Measurements from ENCODE around the gene CPNE8.

CPNE8 gene

DNA sequence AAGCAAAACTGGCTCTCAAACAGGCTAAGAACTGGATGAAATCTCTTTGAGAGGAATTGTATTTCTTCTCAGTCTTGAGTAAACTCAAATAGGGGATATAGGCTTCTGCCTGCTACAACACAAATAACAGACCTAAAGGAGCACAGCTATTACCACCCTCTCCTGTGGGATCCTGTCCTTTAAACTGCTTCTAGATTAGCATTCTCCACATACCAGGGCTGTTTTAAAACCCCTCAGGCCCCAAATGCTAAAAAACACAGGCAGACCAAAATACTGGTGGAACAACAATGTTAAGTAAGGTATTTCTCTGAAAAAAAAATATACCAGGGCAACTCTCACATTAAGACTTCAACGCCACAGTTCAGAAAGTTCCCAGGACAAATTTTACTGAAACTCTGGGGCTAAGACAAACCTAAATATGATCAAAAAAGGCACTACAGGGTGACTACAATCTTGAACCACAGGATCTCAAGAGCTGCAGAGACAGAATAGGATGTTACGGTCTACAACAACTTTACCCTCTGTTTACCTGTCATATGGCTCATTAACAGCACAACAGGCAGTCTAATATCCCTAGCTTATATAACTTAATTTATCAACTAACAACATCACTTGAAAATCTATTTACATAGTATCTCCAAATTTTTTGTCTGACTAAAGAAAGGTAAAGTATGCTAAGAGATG lies 7.2 kb downstream of the CPNE8 start:
- H3K27me3 ChIP-seq (ENCODE audit: insufficient read depth, low read length, poor library complexity, severe bottlenecking), result no peaks in the 10 kb centered on the region
- H3K36me3 ChIP-seq (ENCODE audit: insufficient read depth, low read length), result no peaks in the 10 kb centered on the region
- no peak overlapping the region for H3K4me2 ChIP-seq (ENCODE audit: low read depth, low read length, poor library complexity, severe bottlenecking)
- H3K4me1 ChIP-seq (ENCODE audit: insufficient read depth, low read length, poor library complexity, severe bottlenecking), result no peaks in the 10 kb centered on the region
- H3K4me3 ChIP-seq (ENCODE audit: low read length, poor library complexity, severe bottlenecking), result no peak overlapping the region
- no peak overlapping the region for H3K9ac ChIP-seq (ENCODE audit: low read depth, low read length, poor library complexity, severe bottlenecking)
- peaks cover 3% of the 10 kb centered on the region; the same call in 1 of the 2 replicates for H3K9me3 ChIP-seq (ENCODE audit: insufficient read depth, low read depth, low read length)
- no peaks in the 10 kb centered on the region for H3F3A ChIP-seq (ENCODE audit: low read depth)
- no peak overlapping the region for H2AFZ ChIP-seq (ENCODE audit: low read length)
- no peaks in the 10 kb centered on the region for H3K9me2 ChIP-seq (replicated peaks; ENCODE audit: low read depth, low read length)
- TF ChIP-seq CTCF (conservative IDR thresholded peaks at IDR 0.05; ENCODE audit: low read length) (no peak), EZH2phosphoT487 (IDR thresholded peaks at IDR 0.05; ENCODE audit: borderline replicate concordance) (no peak)
- no peaks in the 10 kb centered on the region for H3K79me2 ChIP-seq (ENCODE audit: insufficient read depth, low read length)
- no peaks in the 10 kb centered on the region for H4K20me1 ChIP-seq (ENCODE audit: insufficient read depth, low read length, poor library complexity, severe bottlenecking)

DNA sequence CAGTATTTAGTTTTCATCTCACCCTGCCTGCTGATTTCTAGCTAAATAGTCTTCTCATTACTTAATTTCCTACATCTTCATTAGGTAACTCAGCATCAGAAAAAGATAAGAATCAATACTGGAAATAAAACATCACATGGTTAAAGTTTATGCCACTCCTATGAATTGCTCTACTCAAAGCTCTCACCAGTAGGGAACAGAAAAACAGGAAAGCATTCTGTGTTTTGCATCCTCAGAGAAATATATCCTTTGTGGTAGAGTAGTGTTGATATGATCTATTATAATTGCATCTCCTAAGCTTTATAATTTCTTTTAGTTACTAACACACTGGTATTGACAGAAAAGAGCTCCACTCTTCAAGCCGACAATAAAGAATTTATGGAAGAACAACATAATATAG lies 9.9 kb downstream of the CPNE8 start:
- H2AFZ ChIP-seq (ENCODE audit: low read length), result no peak overlapping the region
- no peaks in the 10 kb centered on the region for H3K79me2 ChIP-seq (ENCODE audit: insufficient read depth, low read length)
- 0 out of 2 replicates have a peak, but pooled peaks cover 3% of the 10 kb centered on the region for H3K9me2 ChIP-seq (replicated peaks; ENCODE audit: low read depth, low read length)
- H3K4me1 ChIP-seq (ENCODE audit: insufficient read depth, low read length, poor library complexity, severe bottlenecking), result no peaks in the 10 kb centered on the region
- no peak overlapping the region for H3K9ac ChIP-seq (ENCODE audit: low read depth, low read length, poor library complexity, severe bottlenecking)
- H3F3A ChIP-seq (ENCODE audit: low read depth), result no peaks in the 10 kb centered on the region
- no peak overlapping the region for H3K4me2 ChIP-seq (ENCODE audit: low read depth, low read length, poor library complexity, severe bottlenecking)
- peaks cover 3% of the 10 kb centered on the region; the same call in 1 of the 2 replicates for H3K9me3 ChIP-seq (ENCODE audit: insufficient read depth, low read depth, low read length)
- no peaks in the 10 kb centered on the region for H4K20me1 ChIP-seq (ENCODE audit: insufficient read depth, low read length, poor library complexity, severe bottlenecking)
- no peak for TF ChIP-seq EZH2phosphoT487 (IDR thresholded peaks at IDR 0.05; ENCODE audit: borderline replicate concordance)
- no peaks in the 10 kb centered on the region for H3K36me3 ChIP-seq (ENCODE audit: insufficient read depth, low read length)
- H3K4me3 ChIP-seq (ENCODE audit: low read length, poor library complexity, severe bottlenecking), result no peak overlapping the region
- no peaks in the 10 kb centered on the region for H3K27me3 ChIP-seq (ENCODE audit: insufficient read depth, low read length, poor library complexity, severe bottlenecking)

GRCh38 chr12:38892976-38893375 lies 12.4 kb downstream of the CPNE8 start:
- no peaks in the 10 kb centered on the region for H4K20me1 ChIP-seq (ENCODE audit: insufficient read depth, low read length, poor library complexity, severe bottlenecking)
- H3K79me2 ChIP-seq (ENCODE audit: insufficient read depth, low read length), result no peaks in the 10 kb centered on the region
- H3K27me3 ChIP-seq (ENCODE audit: insufficient read depth, low read length, poor library complexity, severe bottlenecking), result no peaks in the 10 kb centered on the region
- H3F3A ChIP-seq (ENCODE audit: low read depth), result no peaks in the 10 kb centered on the region
- no peak overlapping the region for H2AFZ ChIP-seq (ENCODE audit: low read length)
- 0 out of 2 replicates have a peak, but pooled peaks cover 3% of the 10 kb centered on the region for H3K9me2 ChIP-seq (replicated peaks; ENCODE audit: low read depth, low read length)
- H3K4me2 ChIP-seq (ENCODE audit: low read depth, low read length, poor library complexity, severe bottlenecking), result no peak overlapping the region
- H3K9me3 ChIP-seq (ENCODE audit: insufficient read depth, low read depth, low read length), result no peaks in the 10 kb centered on the region
- H3K9ac ChIP-seq (ENCODE audit: low read depth, low read length, poor library complexity, severe bottlenecking), result no peak overlapping the region
- H3K36me3 ChIP-seq (ENCODE audit: insufficient read depth, low read length), result no peaks in the 10 kb centered on the region
- TF ChIP-seq CTCF (conservative IDR thresholded peaks at IDR 0.05; ENCODE audit: low read length), result no peak
- H3K4me3 ChIP-seq (ENCODE audit: low read length, poor library complexity, severe bottlenecking), result no peak overlapping the region
- H3K4me1 ChIP-seq (ENCODE audit: insufficient read depth, low read length, poor library complexity, severe bottlenecking), result no peaks in the 10 kb centered on the region

All from Loucy (cell line).